Activated CD4-positive, alpha-beta T cell treated with anti-CD3 and anti-CD28 coated beads for 24 hours (primary cell): Measurements from ENCODE around the gene RNU1-3.
"Not testable (repeated sequence)": the region's sequence is repeated elsewhere in the genome, so short reads cannot be mapped to it uniquely, and the experiment has no call there.

Source experiments
- DNase-seq, 2 donors: peaks; one replicate each; pipeline ENCODE4 v3.0.0-alpha.2; 2020; ENCODE audit warnings: low read depth in 2 of 2

Gene RNU1-3

GRCh38 chr1:16637941-16638778 lies 28.6 kb downstream of the RNU1-3 start:
- not testable (repeated sequence) for DNase-seq

- not testable (repeated sequence) for DNase-seq
Observed at GRCh38 chr1:16636551-16637195, 30.1 kb downstream of the RNU1-3 start.

- DNase-seq, result not testable (repeated sequence)
Observed at GRCh38 chr1:16635959-16636358, 30.8 kb downstream of the RNU1-3 start.

GRCh38 chr1:16633540-16634282 lies 33.0 kb downstream of the RNU1-3 start:
- not testable (repeated sequence) for DNase-seq

GRCh38 chr1:16632044-16632850 lies 34.5 kb downstream of the RNU1-3 start:
- DNase-seq, result not testable (repeated sequence)

GRCh38 chr1:16631248-16632043 lies 35.3 kb downstream of the RNU1-3 start:
- DNase-seq, result no peak

- DNase-seq, result no peak
Observed at GRCh38 chr1:16630661-16631247, 36.0 kb downstream of the RNU1-3 start.

GRCh38 chr1:16629916-16630530 lies 36.7 kb downstream of the RNU1-3 start:
- DNase-seq, result not testable (repeated sequence)

- DNase-seq, result no peak
Observed at GRCh38 chr1:16628361-16629111, 38.2 kb downstream of the RNU1-3 start.

GRCh38 chr1:16626409-16626983 lies 40.3 kb downstream of the RNU1-3 start:
- not testable (repeated sequence) for DNase-seq

- DNase-seq, result no peak
Observed at GRCh38 chr1:16625497-16626408, 41.0 kb downstream of the RNU1-3 start.

- DNase-seq, result not testable (repeated sequence)
Observed at GRCh38 chr1:16623812-16624719, 42.7 kb downstream of the RNU1-3 start.

- DNase-seq, result not testable (repeated sequence)
Observed at GRCh38 chr1:16623337-16623736, 43.4 kb downstream of the RNU1-3 start.

GRCh38 chr1:16621681-16622315 lies 45.0 kb downstream of the RNU1-3 start:
- DNase-seq, result not testable (repeated sequence)

- DNase-seq, result no peak
Observed at GRCh38 chr1:16621300-16621658, 45.5 kb downstream of the RNU1-3 start.
